ENCODE results near the gene LOXL3.

Gene LOXL3

GRCh38 chr2:74556831-74557370 lies 3.2 kb upstream of the LOXL3 start:
- Histone ChIP-seq H3K9ac (ENCODE audit: low read depth, low read length) (no peak overlapping the region), H3K4me1 (ENCODE audit: insufficient read depth, low read length) (peaks cover 16% of the 10 kb centered on the region), H3K27me3 (ENCODE audit: insufficient read depth, low read length) (peaks cover 73% of the 10 kb centered on the region), H3K9me3 (ENCODE audit: insufficient read depth, low read depth, low read length) (no peaks in the 10 kb centered on the region), H3K4me3 (ENCODE audit: low read length) (no peak overlapping the region), H3K27ac (ENCODE audit: low read length) (no peak overlapping the region), H3K36me3 (ENCODE audit: insufficient read depth, low read depth, low read length) (no peaks in the 10 kb centered on the region)

- H3K9me3 ChIP-seq (ENCODE audit: insufficient read depth, low read depth, low read length): no peaks in the 10 kb centered on the region
- H3K4me3 ChIP-seq (ENCODE audit: low read length): no peak overlapping the region
- H3K9ac ChIP-seq (ENCODE audit: low read depth, low read length): no peak overlapping the region
- no peaks in the 10 kb centered on the region for H3K36me3 ChIP-seq (ENCODE audit: insufficient read depth, low read depth, low read length)
- no peak overlapping the region for H3K27ac ChIP-seq (ENCODE audit: low read length)
- H3K4me1 ChIP-seq (ENCODE audit: insufficient read depth, low read length): peaks cover 16% of the 10 kb centered on the region
- H3K27me3 ChIP-seq (ENCODE audit: insufficient read depth, low read length): peaks cover 73% of the 10 kb centered on the region
Observed at GRCh38 chr2:74556159-74556558, 2.4 kb upstream of the LOXL3 start.

DNA sequence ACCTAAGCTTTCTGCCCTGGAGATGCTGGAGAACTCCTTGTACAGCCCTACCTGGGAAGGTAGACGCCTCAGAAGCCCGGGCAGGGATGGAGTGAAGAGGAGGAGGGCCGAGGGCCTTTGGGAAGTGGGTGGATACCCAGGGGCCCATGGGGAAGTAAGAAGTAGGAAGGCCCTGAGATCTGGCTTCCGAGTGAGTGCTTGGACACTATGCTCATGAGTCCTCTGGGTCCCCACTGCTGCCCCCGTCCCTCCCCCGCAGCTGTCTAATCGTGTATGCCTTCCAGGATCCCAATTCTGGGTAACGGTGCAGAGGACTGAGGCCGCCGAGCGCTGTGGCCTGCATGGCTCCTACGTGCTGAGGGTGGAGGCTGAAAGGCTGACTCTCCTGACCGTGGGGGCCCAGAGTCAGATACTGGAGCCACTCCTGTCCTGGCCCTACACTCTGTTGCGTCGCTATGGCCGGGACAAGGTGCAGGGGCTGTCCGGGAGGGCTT lies 1.9 kb upstream of the LOXL3 start:
- H3K9me3 ChIP-seq (ENCODE audit: insufficient read depth, low read depth, low read length): no peaks in the 10 kb centered on the region
- no peak overlapping the region for H3K27ac ChIP-seq (ENCODE audit: low read length)
- H3K36me3 ChIP-seq (ENCODE audit: insufficient read depth, low read depth, low read length): no peaks in the 10 kb centered on the region
- H3K4me1 ChIP-seq (ENCODE audit: insufficient read depth, low read length): peaks cover 16% of the 10 kb centered on the region
- peak overlapping the region; percentile 66; the same call in 1 of the 2 replicates for H3K9ac ChIP-seq (ENCODE audit: low read depth, low read length)
- peaks cover 75% of the 10 kb centered on the region for H3K27me3 ChIP-seq (ENCODE audit: insufficient read depth, low read length)
- H3K4me3 ChIP-seq (ENCODE audit: low read length): peak overlapping the region; percentile 82

GRCh38 chr2:74554820-74555531 lies 1.2 kb upstream of the LOXL3 start:
- no peaks in the 10 kb centered on the region for H3K36me3 ChIP-seq (ENCODE audit: insufficient read depth, low read depth, low read length)
- no peaks in the 10 kb centered on the region for H3K9me3 ChIP-seq (ENCODE audit: insufficient read depth, low read depth, low read length)
- peaks cover 15% of the 10 kb centered on the region for H3K4me1 ChIP-seq (ENCODE audit: insufficient read depth, low read length)
- H3K9ac ChIP-seq (ENCODE audit: low read depth, low read length): peak overlapping the region; percentile 66; the same call in 1 of the 2 replicates
- H3K27me3 ChIP-seq (ENCODE audit: insufficient read depth, low read length): peaks cover 75% of the 10 kb centered on the region
- peak overlapping the region; percentile 82 for H3K4me3 ChIP-seq (ENCODE audit: low read length)
- H3K27ac ChIP-seq (ENCODE audit: low read length): no peak overlapping the region

DNA sequence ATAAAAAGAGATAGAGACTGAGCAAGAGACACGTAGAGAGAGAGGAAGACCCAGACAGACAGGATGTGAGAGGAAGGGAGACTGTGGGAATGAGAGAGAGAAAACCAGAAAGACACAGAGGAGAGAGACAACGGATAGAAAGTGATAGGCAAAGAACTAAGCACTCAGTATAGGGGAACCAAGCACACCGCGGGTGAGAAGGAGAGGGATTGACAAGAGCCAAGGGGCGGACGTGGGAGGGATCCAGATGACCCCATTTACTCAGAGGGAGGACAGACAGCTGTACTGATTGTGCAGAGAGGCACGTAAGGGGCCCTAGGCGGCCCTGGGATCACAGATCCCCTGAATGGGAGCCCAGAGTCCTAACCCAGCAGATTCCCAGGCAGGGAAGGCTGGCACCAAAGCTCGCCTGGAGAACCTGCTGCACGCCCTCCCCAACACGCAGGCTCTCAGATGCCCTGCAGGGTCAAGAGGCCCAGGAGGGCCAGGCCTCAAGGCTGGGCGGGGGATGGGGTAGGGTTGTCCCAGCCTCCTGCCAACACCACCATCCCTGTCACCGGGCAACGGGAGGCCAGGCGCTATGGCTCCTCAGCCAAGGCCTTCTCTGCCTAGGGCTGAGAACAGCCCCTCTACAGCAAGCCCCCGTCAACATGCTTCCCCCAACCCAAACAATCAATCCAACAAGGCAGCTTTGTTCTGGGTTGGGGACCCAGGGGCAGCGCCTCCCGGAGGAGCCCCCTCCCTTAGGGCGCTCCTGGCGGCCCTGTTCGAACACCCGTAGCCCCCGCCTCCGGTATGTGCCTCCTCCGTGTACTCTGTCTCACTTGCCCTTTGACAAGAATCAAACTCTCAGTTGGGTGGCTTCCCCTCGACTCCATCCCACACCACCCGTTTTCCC lies 579 bp downstream of the LOXL3 start:
- no peaks in the 10 kb centered on the region for H3K36me3 ChIP-seq (ENCODE audit: insufficient read depth, low read depth, low read length)
- peaks cover 18% of the 10 kb centered on the region for H3K4me1 ChIP-seq (ENCODE audit: insufficient read depth, low read length)
- no peak overlapping the region for H3K27ac ChIP-seq (ENCODE audit: low read length)
- peak overlapping the region; percentile 82 for H3K4me3 ChIP-seq (ENCODE audit: low read length)
- no peaks in the 10 kb centered on the region for H3K9me3 ChIP-seq (ENCODE audit: insufficient read depth, low read depth, low read length)
- peak overlapping the region; percentile 75; the same call in 1 of the 2 replicates for H3K9ac ChIP-seq (ENCODE audit: low read depth, low read length)
- peaks cover 84% of the 10 kb centered on the region for H3K27me3 ChIP-seq (ENCODE audit: insufficient read depth, low read length)

- H3K4me1 ChIP-seq (ENCODE audit: insufficient read depth, low read length): peaks cover 18% of the 10 kb centered on the region
- no peaks in the 10 kb centered on the region for H3K9me3 ChIP-seq (ENCODE audit: insufficient read depth, low read depth, low read length)
- no peaks in the 10 kb centered on the region for H3K36me3 ChIP-seq (ENCODE audit: insufficient read depth, low read depth, low read length)
- H3K9ac ChIP-seq (ENCODE audit: low read depth, low read length): no peak overlapping the region
- H3K27me3 ChIP-seq (ENCODE audit: insufficient read depth, low read length): peaks cover 91% of the 10 kb centered on the region
- H3K4me3 ChIP-seq (ENCODE audit: low read length): peak overlapping the region; percentile 82; the same call in 1 of the 2 replicates
- no peak overlapping the region for H3K27ac ChIP-seq (ENCODE audit: low read length)
Observed at GRCh38 chr2:74551942-74552913, 1.5 kb downstream of the LOXL3 start.

DNA sequence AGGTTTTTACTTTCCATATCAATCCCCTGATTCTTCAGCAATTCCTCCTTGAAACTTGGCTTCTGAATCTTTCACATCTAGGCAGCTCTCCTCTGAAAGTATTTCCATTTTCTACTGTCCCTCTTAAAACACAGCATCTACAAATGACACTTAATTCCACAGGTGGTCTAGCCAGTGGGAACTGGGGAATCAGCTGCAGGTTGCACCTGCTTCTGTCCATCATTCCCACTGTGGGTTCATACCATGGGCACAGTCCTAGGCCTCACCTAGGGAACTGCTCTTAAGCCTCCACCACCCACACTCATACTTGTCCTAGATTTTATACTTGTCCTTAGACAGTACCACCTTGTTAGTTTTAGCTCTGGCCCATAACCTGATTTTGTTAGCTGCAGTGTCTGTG lies 2.2 kb downstream of the LOXL3 start:
- no peak overlapping the region for H3K4me3 ChIP-seq (ENCODE audit: low read length)
- H3K27ac ChIP-seq (ENCODE audit: low read length): no peak overlapping the region
- H3K4me1 ChIP-seq (ENCODE audit: insufficient read depth, low read length): peaks cover 18% of the 10 kb centered on the region
- peaks cover 88% of the 10 kb centered on the region for H3K27me3 ChIP-seq (ENCODE audit: insufficient read depth, low read length)
- H3K36me3 ChIP-seq (ENCODE audit: insufficient read depth, low read depth, low read length): no peaks in the 10 kb centered on the region
- H3K9ac ChIP-seq (ENCODE audit: low read depth, low read length): no peak overlapping the region
- H3K9me3 ChIP-seq (ENCODE audit: insufficient read depth, low read depth, low read length): no peaks in the 10 kb centered on the region

GRCh38 chr2:74550231-74550630 lies 3.5 kb downstream of the LOXL3 start:
- no peaks in the 10 kb centered on the region for H3K36me3 ChIP-seq (ENCODE audit: insufficient read depth, low read depth, low read length)
- H3K9me3 ChIP-seq (ENCODE audit: insufficient read depth, low read depth, low read length): no peaks in the 10 kb centered on the region
- peak overlapping the region; percentile 73; the same call in 1 of the 2 replicates for H3K4me3 ChIP-seq (ENCODE audit: low read length)
- H3K27me3 ChIP-seq (ENCODE audit: insufficient read depth, low read length): peaks cover 75% of the 10 kb centered on the region
- H3K9ac ChIP-seq (ENCODE audit: low read depth, low read length): no peak overlapping the region
- H3K4me1 ChIP-seq (ENCODE audit: insufficient read depth, low read length): peaks cover 18% of the 10 kb centered on the region
- H3K27ac ChIP-seq (ENCODE audit: low read length): no peak overlapping the region

DNA sequence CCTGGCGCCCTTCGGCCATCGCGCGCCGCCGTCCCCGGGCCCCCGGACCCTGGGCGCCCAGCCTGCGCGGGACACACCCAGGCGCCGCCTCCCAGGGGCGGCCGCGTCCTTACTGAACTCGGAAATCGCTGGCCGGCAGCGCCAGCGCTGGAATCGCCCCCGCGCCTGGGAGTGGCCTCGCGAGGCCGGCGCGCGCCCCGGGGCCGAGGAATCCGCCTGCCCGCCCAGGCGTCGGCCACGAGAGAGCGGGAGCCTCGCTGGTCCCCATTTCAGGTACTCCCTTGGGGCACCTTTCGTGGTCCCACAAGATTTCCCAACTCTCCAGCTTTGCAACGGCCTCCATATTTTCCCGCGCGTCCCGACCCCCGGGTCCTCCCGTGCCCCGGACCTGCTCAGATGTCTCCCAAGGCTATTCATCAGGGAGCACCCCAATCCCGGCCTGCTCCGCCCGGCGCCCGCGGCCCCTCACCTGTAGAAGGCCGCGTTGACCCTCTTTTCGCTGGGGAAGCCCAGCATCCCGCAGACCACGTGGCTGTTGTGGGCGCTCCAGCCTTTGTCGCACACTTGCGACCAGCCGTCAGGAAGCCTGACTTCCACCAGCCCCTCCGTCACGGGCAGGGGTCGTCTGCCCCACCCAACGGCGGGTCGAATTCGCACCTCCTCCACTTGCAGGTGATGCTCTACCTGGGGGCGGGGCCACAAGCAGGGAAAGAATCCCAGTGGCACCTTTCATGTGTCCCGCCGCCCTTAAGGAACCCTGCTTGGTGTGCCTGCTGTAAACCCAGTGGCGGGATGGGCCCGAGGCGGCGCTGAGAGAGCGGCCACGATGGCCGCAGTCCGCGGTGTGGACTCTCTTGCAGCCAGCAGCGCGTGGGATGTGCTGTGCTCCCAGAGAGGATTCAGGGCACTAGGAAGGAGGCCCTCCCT lies 4.6 kb downstream of the LOXL3 start:
- no peaks in the 10 kb centered on the region for H3K9me3 ChIP-seq (ENCODE audit: insufficient read depth, low read depth, low read length)
- H3K36me3 ChIP-seq (ENCODE audit: insufficient read depth, low read depth, low read length): no peaks in the 10 kb centered on the region
- H3K9ac ChIP-seq (ENCODE audit: low read depth, low read length): peak overlapping the region; percentile 83; the same call in 1 of the 2 replicates
- no peak overlapping the region for H3K27ac ChIP-seq (ENCODE audit: low read length)
- H3K27me3 ChIP-seq (ENCODE audit: insufficient read depth, low read length): peaks cover 69% of the 10 kb centered on the region
- H3K4me1 ChIP-seq (ENCODE audit: insufficient read depth, low read length): peaks cover 18% of the 10 kb centered on the region
- peak overlapping the region; percentile 73 for H3K4me3 ChIP-seq (ENCODE audit: low read length)

GRCh38 chr2:74548285-74548899 lies 5.3 kb downstream of the LOXL3 start:
- H3K4me3 ChIP-seq (ENCODE audit: low read length): peak overlapping the region; percentile 73
- H3K36me3 ChIP-seq (ENCODE audit: insufficient read depth, low read depth, low read length): no peaks in the 10 kb centered on the region
- H3K27ac ChIP-seq (ENCODE audit: low read length): no peak overlapping the region
- no peaks in the 10 kb centered on the region for H3K9me3 ChIP-seq (ENCODE audit: insufficient read depth, low read depth, low read length)
- H3K4me1 ChIP-seq (ENCODE audit: insufficient read depth, low read length): peaks cover 18% of the 10 kb centered on the region
- peaks cover 65% of the 10 kb centered on the region for H3K27me3 ChIP-seq (ENCODE audit: insufficient read depth, low read length)
- peak overlapping the region; percentile 83; the same call in 1 of the 2 replicates for H3K9ac ChIP-seq (ENCODE audit: low read depth, low read length)

All from iPS-20b (cell line).